HG03469 (cell line): ENCODE results near the gene ULK3.

Experiments
- ATAC-seq: cut with Tn5 transposase; IDR thresholded peaks from one replicate; pipeline ENCODE4 v1.9.1; 2021; ENCODE audit warnings: mild to moderate bottlenecking, moderate library complexity, moderate number of reproducible peaks; ENCODE audit not compliant: unreplicated experiment

ULK3 gene

GRCh38 chr15:74787251-74788041, 55.5 kb downstream of the ULK3 start:
- peak; percentile 28 for ATAC-seq

- ATAC-seq = no peak
Observed at GRCh38 chr15:74786551-74787165, 56.3 kb downstream of the ULK3 start.
